KOPT-K1 (cell line): ENCODE results near the gene ARHGAP32.

Experiments
- H3K27ac ChIP-seq: fragments of 200-600 bp; sonication (generic); 2 replicates; pipeline ENCODE4 v1.5.1; 2016; ENCODE audit warnings: antibody characterized with exemption, mild to moderate bottlenecking, low read depth, low read length; ENCODE audit not compliant: poor library complexity, severe bottlenecking
- H3K36me3 ChIP-seq: fragments of 200-600 bp; sonication (generic); 2 replicates; pipeline ENCODE4 v1.5.1; 2017; ENCODE audit warnings: antibody characterized with exemption, mild to moderate bottlenecking, low read length, moderate library complexity; ENCODE audit not compliant: insufficient read depth
- H3K9me3 ChIP-seq: fragments of 200-600 bp; sonication (generic); 2 replicates; pipeline ENCODE4 v1.5.1; 2017; ENCODE audit warnings: antibody characterized with exemption, low read length, mild to moderate bottlenecking; ENCODE audit not compliant: insufficient read depth, poor library complexity, severe bottlenecking

The ARHGAP32 gene

GRCh38 chr11:128985880-128986279 lies 206.2 kb downstream of the ARHGAP32 start:
- H3K9me3 ChIP-seq, result no peaks in the 10 kb centered on the region
- H3K36me3 ChIP-seq, result peaks cover 21% of the 10 kb centered on the region; the same call in 1 of the 2 replicates
- no peak overlapping the region for H3K27ac ChIP-seq

GRCh38 chr11:128983023-128983422 lies 209.1 kb downstream of the ARHGAP32 start:
- Histone ChIP-seq H3K36me3 (peaks cover 40% of the 10 kb centered on the region), H3K27ac (no peak overlapping the region), H3K9me3 (no peaks in the 10 kb centered on the region)

DNA sequence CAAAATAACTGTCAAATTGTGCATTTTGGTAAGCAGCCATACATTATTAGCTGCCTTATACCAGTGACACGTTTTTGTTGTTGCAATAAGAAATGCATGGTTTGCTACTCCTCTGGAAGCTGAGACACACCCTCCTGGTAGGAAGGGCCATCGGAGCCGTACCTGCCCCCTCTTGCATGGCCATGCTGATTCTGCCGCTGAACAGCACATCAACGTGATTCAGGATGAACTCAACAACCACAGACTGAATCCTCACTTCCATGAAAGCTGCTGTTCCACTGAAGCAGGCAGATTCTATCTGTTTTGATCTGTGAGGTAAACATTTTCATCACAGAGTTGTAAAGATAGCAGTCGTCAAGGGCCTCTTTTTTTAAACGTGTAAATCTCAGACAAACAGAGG lies 210.9 kb downstream of the ARHGAP32 start:
- H3K27ac ChIP-seq, result no peak overlapping the region
- no peaks in the 10 kb centered on the region for H3K9me3 ChIP-seq
- H3K36me3 ChIP-seq, result peaks cover 49% of the 10 kb centered on the region

DNA sequence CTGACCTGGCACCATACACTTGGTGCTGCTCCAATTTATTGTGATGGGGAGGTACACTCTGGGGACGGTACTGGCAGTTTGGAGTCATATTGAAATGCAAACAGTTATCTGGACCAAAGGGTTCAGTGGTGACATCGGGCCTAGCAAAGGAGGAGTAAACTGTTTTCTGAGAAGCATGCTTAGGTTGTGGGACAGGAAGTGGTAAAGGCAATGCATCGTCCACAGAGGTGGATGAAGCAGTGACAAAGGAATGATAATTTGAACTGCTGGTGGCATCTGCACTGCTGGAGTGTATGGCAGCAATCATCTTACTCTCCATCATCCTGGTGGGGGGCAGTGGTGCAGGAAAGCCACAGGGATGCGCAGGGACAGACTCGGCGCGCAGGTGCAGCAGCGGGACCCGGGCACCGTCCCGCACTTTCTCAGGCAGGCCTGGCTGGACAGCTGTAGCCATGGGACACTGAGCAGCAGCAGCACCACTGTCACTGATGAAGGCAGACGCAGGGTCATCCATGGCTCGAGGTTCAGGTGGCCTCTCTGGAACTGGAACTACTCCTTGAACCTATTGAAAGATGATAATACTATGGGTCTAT lies 221.4 kb downstream of the ARHGAP32 start:
- no peaks in the 10 kb centered on the region for H3K9me3 ChIP-seq
- H3K36me3 ChIP-seq, result peaks cover 69% of the 10 kb centered on the region
- peak overlapping the region; percentile 61 for H3K27ac ChIP-seq

DNA sequence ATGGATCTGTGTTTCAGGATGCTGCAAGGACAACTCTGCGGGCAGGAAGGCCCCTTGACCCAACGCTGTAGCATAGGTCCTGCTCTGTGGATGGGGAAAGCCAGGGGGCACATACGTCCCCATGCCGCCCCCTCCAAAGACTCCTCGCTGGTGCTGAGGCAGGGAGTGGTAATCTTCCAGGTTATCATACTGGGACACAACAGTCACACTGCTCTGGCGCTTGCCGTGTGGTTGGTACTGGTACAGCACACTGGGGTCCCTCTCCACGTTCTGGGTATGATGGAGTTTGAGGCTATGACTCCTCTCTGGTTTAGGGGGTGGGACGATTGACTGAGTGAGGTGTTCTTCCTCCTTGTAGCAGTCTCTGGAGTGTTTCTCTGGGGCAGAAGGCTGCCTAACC lies 223.2 kb downstream of the ARHGAP32 start:
- peaks cover 56% of the 10 kb centered on the region for H3K36me3 ChIP-seq
- no peaks in the 10 kb centered on the region for H3K9me3 ChIP-seq
- no peak overlapping the region for H3K27ac ChIP-seq

GRCh38 chr11:128967578-128967977 lies 224.5 kb downstream of the ARHGAP32 start:
- Histone ChIP-seq H3K27ac (no peak overlapping the region), H3K36me3 (peaks cover 43% of the 10 kb centered on the region)

DNA sequence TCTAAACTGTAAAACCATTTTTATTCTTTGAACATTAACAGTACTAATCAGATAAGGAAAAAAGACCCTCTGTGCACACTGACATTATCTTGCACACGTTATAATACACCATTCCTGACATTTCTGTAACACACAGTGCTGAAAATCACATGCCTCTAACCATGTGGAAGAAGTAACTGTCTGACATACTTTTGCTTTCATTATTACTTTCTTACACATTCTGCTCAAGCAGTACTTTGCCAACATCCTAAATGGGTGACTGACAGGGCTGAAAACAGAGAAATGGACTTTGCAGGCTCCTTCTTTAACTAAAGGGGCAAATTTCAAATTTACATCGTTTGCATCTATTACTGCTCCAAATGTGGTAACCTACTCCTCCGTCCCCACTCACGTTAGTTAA lies 226.6 kb downstream of the ARHGAP32 start:
- H3K9me3 ChIP-seq, result no peaks in the 10 kb centered on the region
- peaks cover 23% of the 10 kb centered on the region for H3K36me3 ChIP-seq
- peak overlapping the region; percentile 73 for H3K27ac ChIP-seq

More at GRCh38 chr11:128967578-128967977, 224.5 kb downstream of the ARHGAP32 start:
- H3K9me3 ChIP-seq, result no peaks in the 10 kb centered on the region

DNA sequence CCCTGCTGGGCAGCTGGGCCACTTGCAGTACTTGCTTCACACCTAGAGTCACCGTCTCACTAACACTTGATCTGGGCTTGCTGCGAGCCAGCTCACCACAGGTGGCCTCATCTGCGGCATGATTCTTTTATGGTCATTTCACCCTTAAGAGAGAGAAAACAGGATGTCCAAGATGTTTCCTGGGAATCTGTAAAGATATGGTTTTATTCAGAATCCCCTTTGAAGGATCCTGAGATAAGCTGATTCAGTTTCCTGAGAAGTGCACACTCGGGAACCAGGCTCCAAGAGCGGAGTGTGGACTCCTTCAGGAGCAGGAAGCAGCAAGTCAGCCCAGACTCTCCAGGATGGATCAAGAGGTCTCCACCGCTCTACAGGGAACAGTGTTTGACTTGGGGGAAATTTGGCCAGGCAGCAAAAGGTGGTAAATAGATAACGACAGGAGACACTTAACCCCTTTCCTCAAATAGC lies 227.6 kb downstream of the ARHGAP32 start:
- Histone ChIP-seq H3K36me3 (peaks cover 13% of the 10 kb centered on the region), H3K27ac (peak overlapping the region; percentile 73), H3K9me3 (no peaks in the 10 kb centered on the region)

DNA sequence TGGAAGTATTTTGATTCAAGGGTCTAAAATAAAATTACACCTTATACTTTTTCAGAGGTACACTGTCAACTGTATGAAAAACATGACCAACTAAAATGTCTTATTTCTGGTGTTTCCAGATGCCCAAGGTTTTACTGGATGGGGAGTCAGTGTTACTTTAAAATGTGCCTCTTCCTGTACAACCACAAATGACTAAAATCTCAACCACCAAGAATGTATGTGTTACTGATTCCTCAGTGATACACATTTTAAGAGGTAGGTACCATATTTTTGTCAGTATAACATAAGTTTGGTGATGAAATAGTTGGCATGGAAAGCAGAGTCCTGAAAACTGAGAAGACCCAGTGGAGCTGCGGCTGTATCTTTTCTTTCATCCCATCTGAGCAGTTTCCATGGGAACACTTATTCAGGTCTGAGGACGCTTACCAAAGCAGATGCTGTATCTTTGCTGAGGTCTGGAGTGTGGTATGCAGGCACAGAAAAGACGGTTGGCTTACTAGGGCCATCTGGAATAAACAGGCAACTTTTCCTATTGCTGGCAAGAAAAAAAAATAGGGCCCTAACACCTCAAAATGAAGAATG lies 228.3 kb downstream of the ARHGAP32 start:
- peaks cover 6% of the 10 kb centered on the region; the same call in 1 of the 2 replicates for H3K36me3 ChIP-seq
- peak overlapping the region; percentile 73 for H3K27ac ChIP-seq

DNA sequence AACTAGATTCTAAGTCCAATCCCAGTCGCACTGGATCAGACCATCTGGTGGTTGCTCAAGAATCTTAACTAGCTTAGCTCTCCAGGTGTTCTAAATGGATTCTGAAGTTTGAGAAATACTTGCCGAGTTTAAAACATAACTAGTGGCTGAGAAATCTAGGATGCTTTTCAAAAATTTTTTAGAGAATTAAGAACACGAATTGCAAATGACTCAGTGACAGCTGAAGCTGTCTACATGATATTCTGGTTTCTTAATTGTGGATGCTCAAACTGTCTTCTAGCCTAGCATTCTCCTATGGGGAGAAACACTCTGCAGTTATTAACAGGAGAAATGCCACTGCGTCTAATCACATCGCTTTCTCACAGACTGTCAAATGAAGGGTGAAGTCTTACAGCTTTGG lies 229.2 kb downstream of the ARHGAP32 start:
- Histone ChIP-seq H3K27ac (peak overlapping the region; percentile 73), H3K9me3 (no peaks in the 10 kb centered on the region), H3K36me3 (no peaks in the 10 kb centered on the region; the same call in 1 of the 2 replicates)

More for the DNA sequence above, 228.3 kb downstream of the ARHGAP32 start:
- H3K9me3 ChIP-seq, result no peaks in the 10 kb centered on the region

DNA sequence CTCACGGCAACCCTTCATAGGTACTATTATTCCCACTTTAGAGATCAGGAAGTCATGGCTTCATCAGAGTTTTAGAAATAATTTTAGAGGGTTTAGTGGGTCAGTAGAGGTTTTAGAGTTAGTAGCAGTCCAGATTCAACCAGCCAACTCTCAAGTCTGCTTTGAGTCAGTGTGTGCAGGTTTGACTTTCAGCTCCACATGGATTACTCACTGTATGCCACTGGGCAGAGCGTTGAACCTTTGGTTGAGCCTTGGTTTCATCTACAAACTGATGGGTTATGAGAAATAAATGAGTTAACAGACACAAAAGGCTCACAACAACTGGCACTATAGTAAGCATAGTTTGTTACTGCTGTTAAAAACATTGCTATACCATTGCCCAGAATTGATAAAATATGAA lies 230.5 kb downstream of the ARHGAP32 start:
- Histone ChIP-seq H3K9me3 (no peaks in the 10 kb centered on the region), H3K36me3 (no peaks in the 10 kb centered on the region), H3K27ac (no peak overlapping the region)

- H3K36me3 ChIP-seq, result no peaks in the 10 kb centered on the region
- no peaks in the 10 kb centered on the region for H3K9me3 ChIP-seq
- H3K27ac ChIP-seq, result no peak overlapping the region
These were observed 235.0 kb downstream of the ARHGAP32 start for GRCh38 chr11:128957202-128957482.

GRCh38 chr11:128956401-128957201 lies 235.5 kb downstream of the ARHGAP32 start:
- no peak overlapping the region for H3K27ac ChIP-seq
- no peaks in the 10 kb centered on the region for H3K36me3 ChIP-seq
- H3K9me3 ChIP-seq, result no peaks in the 10 kb centered on the region

- no peaks in the 10 kb centered on the region for H3K36me3 ChIP-seq
- H3K27ac ChIP-seq, result no peak overlapping the region
These were observed 236.5 kb downstream of the ARHGAP32 start for GRCh38 chr11:128955636-128956035.

DNA sequence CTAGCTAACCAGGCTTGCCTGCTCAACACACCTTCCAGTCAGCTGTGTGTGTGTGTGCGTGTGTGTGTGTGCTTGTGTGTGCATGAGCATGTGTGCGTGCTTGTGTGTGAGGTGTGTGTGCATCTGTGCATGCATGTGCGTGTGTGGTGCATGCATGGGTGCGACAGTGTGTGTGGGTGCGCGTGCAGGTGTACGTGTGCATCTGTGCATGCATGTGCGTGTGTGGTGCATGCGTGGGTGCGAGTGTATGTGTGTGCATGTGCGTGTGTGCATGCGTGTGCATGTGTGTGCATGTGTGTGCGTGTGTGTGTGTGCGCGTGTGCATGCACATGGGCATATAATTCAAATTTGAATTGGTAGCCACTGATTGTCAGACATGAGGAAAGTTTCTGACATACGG lies 239.0 kb downstream of the ARHGAP32 start:
- H3K27ac ChIP-seq, result no peak overlapping the region
- no peaks in the 10 kb centered on the region for H3K9me3 ChIP-seq
- H3K36me3 ChIP-seq, result no peaks in the 10 kb centered on the region

More at GRCh38 chr11:128955636-128956035, 236.5 kb downstream of the ARHGAP32 start:
- no peaks in the 10 kb centered on the region for H3K9me3 ChIP-seq
